HepG2 (cell line): ENCODE results near the gene TOM1L2. TPM values are rescaled to one million over a fixed set of nuclear protein-coding genes. Genes with fewer than 3 reads are reported as not detected.

Experiments used
- ATAC-seq: fragments of 200-7000 bp; cut with Tn5 transposase; 3 replicates; pipeline ENCODE4 v1.9.1; 2020; ENCODE audit warnings: mild to moderate bottlenecking, moderate library complexity
- BruUV-seq: library from RNA; stranded (reverse); fragments of 400-500 nt; replicated peaks from 2 replicates; lab custom pipeline; 2021; lab: Mats Ljungman, UMichigan
- CTCF ChIA-PET: fragments of 300-600 bp; formaldehyde crosslinking; extraction: SDS; loops from one replicate; lab custom pipeline; 2021; ENCODE audit warnings: low total read pairs, inconsistent platforms, low intra/inter-chr PET ratio; lab: Yijun Ruan, JAX
- POLR2A ChIA-PET: fragments of 350-600 bp; sonication (Branson Sonifier 250); formaldehyde crosslinking; loops from one replicate; lab custom pipeline; 2020; ENCODE audit warnings: antibody characterized with exemption, inconsistent platforms; lab: Yijun Ruan, JAX
- DNase-seq: peaks from one replicate; pipeline ENCODE4 v3.0.0-alpha.2; 2015; ENCODE audit warnings: low spot score
- FAIRE-seq: peaks from 3 replicates; lab custom pipeline; 2011; peaks lifted over from hg19 to GRCh38; lab: Jason Lieb, UNC
- H2AFZ ChIP-seq: one replicate; pipeline ENCODE4 v1.6.1; 2011; ENCODE audit warnings: low read length, inconsistent platforms
- H3K27ac ChIP-seq: fragments of 300-600 bp; 3 replicates; pipeline ENCODE4 v1.8.0; 2011; ENCODE audit warnings: mixed run types, mild to moderate bottlenecking, mixed read lengths, low read length, inconsistent platforms; ENCODE audit not compliant: insufficient read depth; ENCODE audit errors: extremely low read length
- H3K27me3 ChIP-seq, 2 experiments: fragments of 200-600 bp in 1 of 2; 2 replicates in 1 of 2; 3 replicates in 1 of 2; pipeline versions ENCODE4 v1.6.0 to v1.8.0; 2011; ENCODE audit warnings: low read length in 2 of 2, mild to moderate bottlenecking in 2 of 2, moderate library complexity in 2 of 2, inconsistent platforms in 1 of 2; ENCODE audit not compliant: insufficient read depth in 2 of 2, control insufficient read depth in 1 of 2
- H3K36me3 ChIP-seq, 2 experiments: fragments of 200-600 bp in 1 of 2; replicated peaks in 1 of 2; 2 replicates in 1 of 2; 3 replicates in 1 of 2; pipeline versions ENCODE4 v1.5.1 to v1.8.0; 2011; ENCODE audit warnings: low read length in 2 of 2, inconsistent platforms in 1 of 2; ENCODE audit not compliant: insufficient read depth in 2 of 2, control insufficient read depth in 1 of 2
- H3K4me1 ChIP-seq: 2 replicates; pipeline ENCODE4 v1.5.1; 2012; ENCODE audit warnings: low read length, inconsistent platforms; ENCODE audit not compliant: insufficient read depth
- H3K4me2 ChIP-seq: 2 replicates; pipeline ENCODE4 v1.6.0; 2011; ENCODE audit warnings: low read depth, low read length, inconsistent platforms
- H3K4me3 ChIP-seq, 3 experiments: fragments of 200-600 bp in 1 of 3; sonication (generic), shearing (Covaris generic) in 1 of 3; replicated peaks in 1 of 3; 2 replicates each; pipeline ENCODE4 v1.5.1; 2011 to 2016; ENCODE audit warnings: low read length in 3 of 3, inconsistent platforms in 2 of 3, low read depth in 2 of 3, mild to moderate bottlenecking in 2 of 3, control low read depth in 1 of 3, mixed read lengths in 1 of 3; ENCODE audit not compliant: insufficient read depth in 1 of 3
- H3K79me2 ChIP-seq: one replicate; pipeline ENCODE4 v1.6.1; 2011; ENCODE audit warnings: low read length, inconsistent platforms; ENCODE audit not compliant: insufficient read depth
- H3K9ac ChIP-seq: 2 replicates; pipeline ENCODE4 v1.6.0; 2011; ENCODE audit warnings: mild to moderate bottlenecking, low read depth, low read length, inconsistent platforms; ENCODE audit not compliant: insufficient read depth
- H3K9me3 ChIP-seq: 2 replicates; pipeline ENCODE4 v1.5.1; 2012; ENCODE audit warnings: mild to moderate bottlenecking, low read length
- H4K20me1 ChIP-seq: 2 replicates; pipeline ENCODE4 v1.6.0; 2011; ENCODE audit warnings: inconsistent platforms, mild to moderate bottlenecking, low read length, moderate library complexity; ENCODE audit not compliant: insufficient read depth
- ARNT ChIP-seq: fragments of 450-650 bp; IDR thresholded peaks from 2 replicates; pipeline ENCODE4 v1.6.1; 2017
- CEBPG ChIP-seq: IDR thresholded peaks from 2 replicates; pipeline ENCODE4 v1.6.1; 2016
- DNMT3B ChIP-seq: conservative IDR thresholded peaks from 2 replicates; pipeline ENCODE4 v1.6.1; 2016; ENCODE audit warnings: missing biosample characterization, control low read depth
- GABPA ChIP-seq, 2 experiments: IDR thresholded peaks; 2 replicates each; pipeline ENCODE4 v1.6.1; 2011 to 2016; ENCODE audit warnings: low read depth in 2 of 2, low read length in 1 of 2, missing biosample characterization in 1 of 2, missing genetic modification characterization in 1 of 2
- PAF1 ChIP-seq: IDR thresholded peaks from 2 replicates; pipeline ENCODE4 v1.6.1; 2016; ENCODE audit warnings: missing genetic modification reagents, missing compliant biosample characterization
- POLR2G ChIP-seq: fragments of 200-400 bp; formaldehyde crosslinking; IDR thresholded peaks from 2 replicates; pipeline ENCODE4 v1.6.1; 2018; ENCODE audit warnings: mild to moderate bottlenecking, low read depth, low read length, moderate library complexity
- SNRNP70 ChIP-seq: fragments of 200-400 bp; formaldehyde crosslinking; IDR thresholded peaks from 2 replicates; pipeline ENCODE4 v1.6.1; 2017; ENCODE audit warnings: mild to moderate bottlenecking, low read depth, low read length, moderate library complexity
- ZKSCAN8 ChIP-seq: IDR thresholded peaks from 2 replicates; pipeline ENCODE4 v1.6.1; 2016; ENCODE audit warnings: borderline replicate concordance, missing genetic modification reagents, missing compliant biosample characterization
- ZSCAN21 ChIP-seq: sonication (generic); formaldehyde crosslinking; IDR thresholded peaks from 2 replicates; pipeline ENCODE4 v1.8.0; 2022; ENCODE audit warnings: mild to moderate bottlenecking, missing genetic modification reagents, moderate library complexity, borderline replicate concordance
- WGBS: methylation state at CpG from one replicate; pipeline ENCODE4 v1.1.6; 2017; ENCODE audit warnings: low lambda C conversion rate; 5-methylcytosine and 5-hydroxymethylcytosine counted together
- in situ Hi-C: cut with HindIII; loops from 2 replicates; pipeline ENCODE4 v1.10.0; 2017; ENCODE audit warnings: low pct_unique_long_range_greater_than_20kb; ENCODE audit not compliant: extremely low pct_ligation_motif_present
- intact Hi-C: fragments of 100-400 bp; cut with micrococcal nuclease; formaldehyde crosslinking; loops from one replicate; pipeline ENCODE4 v1.10.0; 2022; ENCODE audit not compliant: unreplicated experiment
- polyA plus RNA-seq, 8 experiments: library from polyadenylated mRNA; depleted of rRNA in 3 of 8; stranded (reverse) in 7 of 8; unstranded in 1 of 8; fragments of >200 nt; fragmentation: Illumina TruSeq in 4 of 8; extraction: Trizol in 4 of 8; gene quantifications; 2 replicates each; pipeline versions ENCODE4 v1.2.1 to v1.2.3, GENCODE V29; 2011 to 2016; ENCODE audit warnings: low read depth in 4 of 8, missing spikeins in 1 of 8, mixed read lengths in 1 of 8; ENCODE audit not compliant: insufficient read depth in 1 of 8
- total RNA-seq, 5 experiments: library from RNA; depleted of rRNA; stranded (reverse); fragments of >200 nt; fragmentation: Illumina TruSeq; extraction: Trizol; gene quantifications; 2 replicates each; pipeline ENCODE4 v1.2.3, GENCODE V29; 2016; ENCODE audit warnings: low read depth in 1 of 5
- TF ChIP-seq, protein P1 (sequence below): fragments of 450-650 bp; IDR thresholded peaks from 2 replicates; pipeline ENCODE4 v1.6.1; 2016
- TF ChIP-seq, protein P2 (sequence below): sonication (generic); formaldehyde crosslinking; IDR thresholded peaks from 2 replicates; pipeline ENCODE4 v1.5.0; 2020; ENCODE audit warnings: mild to moderate bottlenecking, low read depth, missing genetic modification reagents, borderline replicate concordance

The TOM1L2 gene
- total and polyA plus RNA-seq, 2 of the 13 experiments (the other 11 are each of a cell fraction or from before 2014, with no cell fraction given): 4.7 to 7.4 TPM

DNA sequence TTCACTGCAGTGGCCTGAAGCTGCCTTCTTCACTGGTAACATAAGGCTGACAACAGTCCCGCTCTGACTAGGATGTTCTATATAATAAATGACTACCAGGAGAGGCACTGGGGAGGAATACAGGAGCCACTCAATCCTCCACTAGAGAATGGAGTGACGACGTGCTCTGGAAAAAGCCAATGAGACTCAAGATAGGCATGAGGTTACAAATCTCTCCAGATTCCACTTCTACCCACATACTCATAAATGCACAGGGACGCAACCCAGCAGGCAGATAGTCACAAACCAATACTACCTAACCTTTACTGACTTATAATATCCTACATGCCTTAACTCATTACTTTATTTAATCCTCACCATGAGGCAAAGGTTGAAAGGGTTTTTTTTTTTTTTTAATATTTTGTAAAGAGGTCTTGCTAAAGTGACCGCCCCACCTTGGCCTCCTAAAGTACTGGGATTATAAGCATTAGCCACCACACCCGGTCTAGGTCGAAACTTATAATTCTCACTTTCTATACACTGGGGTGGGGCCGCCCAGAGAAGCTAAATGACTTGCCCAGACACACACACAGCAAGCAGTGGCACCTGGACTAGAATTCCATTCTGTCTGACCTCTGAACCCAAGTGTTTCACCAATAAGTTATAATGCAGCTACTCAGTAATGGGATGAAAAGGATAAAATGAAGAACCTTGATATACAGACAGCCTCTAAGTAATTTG lies 33.7 kb downstream of the TOM1L2 start:
- FAIRE-seq (no peak), ATAC-seq (no peak), DNase-seq (no peak)
- peaks cover 57% of the 10 kb centered on the region for H3K4me1 ChIP-seq
- H3K36me3 ChIP-seq: no peaks in the 10 kb centered on the region
- TF ChIP-seq GABPA (IDR thresholded peaks at IDR 0.05; ENCODE audit: low read depth, low read length): no peak
- TF ChIP-seq GABPA (CRISPR knock-in tag; IDR thresholded peaks at IDR 0.05; ENCODE audit: low read depth): no peak
- TF ChIP-seq, protein P1, sequence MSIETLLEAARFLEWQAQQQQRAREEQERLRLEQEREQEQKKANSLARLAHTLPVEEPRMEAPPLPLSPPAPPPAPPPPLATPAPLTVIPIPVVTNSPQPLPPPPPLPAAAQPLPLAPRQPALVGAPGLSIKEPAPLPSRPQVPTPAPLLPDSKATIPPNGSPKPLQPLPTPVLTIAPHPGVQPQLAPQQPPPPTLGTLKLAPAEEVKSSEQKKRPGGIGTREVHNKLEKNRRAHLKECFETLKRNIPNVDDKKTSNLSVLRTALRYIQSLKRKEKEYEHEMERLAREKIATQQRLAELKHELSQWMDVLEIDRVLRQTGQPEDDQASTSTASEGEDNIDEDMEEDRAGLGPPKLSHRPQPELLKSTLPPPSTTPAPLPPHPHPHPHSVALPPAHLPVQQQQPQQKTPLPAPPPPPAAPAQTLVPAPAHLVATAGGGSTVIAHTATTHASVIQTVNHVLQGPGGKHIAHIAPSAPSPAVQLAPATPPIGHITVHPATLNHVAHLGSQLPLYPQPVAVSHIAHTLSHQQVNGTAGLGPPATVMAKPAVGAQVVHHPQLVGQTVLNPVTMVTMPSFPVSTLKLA: no peak
- no peak for TF ChIP-seq ARNT
- H3K9ac ChIP-seq: no peak overlapping the region
- ChIA-PET CTCF (no interaction called here), POLR2A (no interaction called here)
- BruUV-seq: no TSS peak
- 82% methylated on average over 8 of the region's 8 CpGs for WGBS
- no peak overlapping the region for H3K4me2 ChIP-seq
- no peak overlapping the region for H2AFZ ChIP-seq
- H3K27me3 ChIP-seq: no peaks in the 10 kb centered on the region
- no peaks in the 10 kb centered on the region for H4K20me1 ChIP-seq
- in situ Hi-C loops: no loop called here
- no peak overlapping the region for H3K4me3 ChIP-seq
- no peak overlapping the region for H3K27ac ChIP-seq
- no peaks in the 10 kb centered on the region for H3K79me2 ChIP-seq
- H3K9me3 ChIP-seq: no peaks in the 10 kb centered on the region
- intact Hi-C loops: no loop called here

DNA sequence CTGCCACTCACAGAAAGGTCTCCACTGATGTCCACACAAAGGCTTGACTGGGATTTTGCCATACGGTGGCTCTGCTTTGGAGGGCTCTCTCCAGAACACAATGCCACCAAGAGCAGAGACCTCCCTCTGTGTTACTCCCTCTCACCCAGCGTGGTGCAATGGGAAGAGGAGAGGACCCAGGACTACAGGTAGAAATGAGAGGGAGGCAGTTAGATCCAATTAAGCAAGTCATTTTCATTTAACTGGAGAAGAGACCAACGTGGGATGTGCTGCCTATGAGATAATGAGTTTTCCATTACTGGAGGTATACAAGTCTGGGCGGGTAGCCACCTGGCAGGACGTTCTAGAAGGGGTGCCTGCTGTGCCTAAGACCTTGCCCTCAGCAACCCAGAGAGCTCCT lies 34.2 kb downstream of the TOM1L2 start:
- no peak overlapping the region for H3K4me2 ChIP-seq
- no peak overlapping the region for H2AFZ ChIP-seq
- no peaks in the 10 kb centered on the region for H3K36me3 ChIP-seq
- H3K4me1 ChIP-seq: peaks cover 51% of the 10 kb centered on the region
- no peak overlapping the region for H3K4me3 ChIP-seq
- H3K9me3 ChIP-seq: no peaks in the 10 kb centered on the region
- no peak overlapping the region for H3K9ac ChIP-seq
- no peak for DNase-seq
- 97% methylated on average over 5 of the region's 5 CpGs for WGBS
- no peak overlapping the region for H3K27ac ChIP-seq
- no TSS peak for BruUV-seq
- POLR2A ChIA-PET: no interaction called here
- FAIRE-seq: no peak
- TF ChIP-seq, protein P2, sequence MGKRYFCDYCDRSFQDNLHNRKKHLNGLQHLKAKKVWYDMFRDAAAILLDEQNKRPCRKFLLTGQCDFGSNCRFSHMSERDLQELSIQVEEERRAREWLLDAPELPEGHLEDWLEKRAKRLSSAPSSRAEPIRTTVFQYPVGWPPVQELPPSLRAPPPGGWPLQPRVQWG (CRISPR knock-in tag): no peak
- TF ChIP-seq PAF1 (CRISPR knock-in tag): no peak
- no peak for TF ChIP-seq DNMT3B
- TF ChIP-seq ZSCAN21 (CRISPR knock-in tag): no peak
- no peak for TF ChIP-seq ZKSCAN8 (CRISPR knock-in tag)
- TF ChIP-seq CEBPG (CRISPR knock-in tag): no peak
- no peak for TF ChIP-seq SNRNP70
- TF ChIP-seq POLR2G: no peak
- CTCF ChIA-PET: no interaction called here
- intact Hi-C loops (no loop called here), in situ Hi-C loops (no loop called here)
- no peaks in the 10 kb centered on the region for H3K79me2 ChIP-seq
- no peaks in the 10 kb centered on the region for H4K20me1 ChIP-seq
- no peak for ATAC-seq
- no peaks in the 10 kb centered on the region for H3K27me3 ChIP-seq
